ENCODE data around the gene F2R. TPM values are rescaled to one million over a fixed set of nuclear protein-coding genes. Genes with fewer than 3 reads are reported as not detected.

The F2R gene
- total and polyA plus RNA-seq, 12 donors: 3.1 to 20.9 (median 11.1) TPM

GRCh38 chr5:76700571-76700970 lies 15.4 kb upstream of the F2R start:
- peak overlapping the region in 1 of 10 donors; percentile 28 for H3K27ac ChIP-seq
- H3K27me3 ChIP-seq: no peaks in the 10 kb centered on the region
- H3K9me3 ChIP-seq: no peaks in the 10 kb centered on the region
- DNase-seq (no peak), ATAC-seq (no peak)
- H3K4me3 ChIP-seq: no peak overlapping the region
- 92 to 97% methylated on average over 2 of the region's 2 CpGs for WGBS, 2 donors
- intact Hi-C loops (cut with DNase I): no loop called here
- TF ChIP-seq CTCF (IDR thresholded peaks at IDR 0.05): no peak
- peaks cover 0 to 55% (median 0%) of the 10 kb centered on the region in 9 donors for H3K36me3 ChIP-seq
- H3K4me1 ChIP-seq: peaks cover 0 to 27% (median 3%) of the 10 kb centered on the region in 9 donors

- peak overlapping the region in 1 of 10 donors; percentile 28 for H3K27ac ChIP-seq
- TF ChIP-seq CTCF (IDR thresholded peaks at IDR 0.05): no peak
- H3K4me1 ChIP-seq: peaks cover 0 to 25% (median 3%) of the 10 kb centered on the region in 9 donors
- H3K9me3 ChIP-seq: no peaks in the 10 kb centered on the region
- 71 to 80% methylated on average over 2 of the region's 2 CpGs for WGBS, 2 donors
- H3K4me3 ChIP-seq: no peak overlapping the region
- intact Hi-C loops (cut with DNase I): no loop called here
- peaks cover 0 to 48% (median 0%) of the 10 kb centered on the region in 9 donors for H3K36me3 ChIP-seq
- peak in 1 of 8 donors; percentile 70 for ATAC-seq
- no peaks in the 10 kb centered on the region for H3K27me3 ChIP-seq
- no peak for DNase-seq
Observed at GRCh38 chr5:76701298-76701697, 14.6 kb upstream of the F2R start.

GRCh38 chr5:76703707-76704106 lies 12.2 kb upstream of the F2R start:
- intact Hi-C loops (cut with DNase I): no loop called here
- Histone ChIP-seq H3K27me3 (no peaks in the 10 kb centered on the region), H3K4me1 (peaks cover 0 to 17% (median 0%) of the 10 kb centered on the region in 9 donors), H3K4me3 (no peak overlapping the region), H3K36me3 (peaks cover 0 to 39% (median 0%) of the 10 kb centered on the region in 9 donors), H3K9me3 (no peaks in the 10 kb centered on the region), H3K27ac (no peak overlapping the region)
- DNase-seq: no peak
- no peak for ATAC-seq
- TF ChIP-seq CTCF (IDR thresholded peaks at IDR 0.05): no peak
- WGBS, 2 donors: 58% methylated on average over 2 of the region's 2 CpGs

- ATAC-seq (no peak), DNase-seq (no peak)
- Histone ChIP-seq H3K36me3 (peaks cover 0 to 39% (median 0%) of the 10 kb centered on the region in 9 donors), H3K4me1 (peaks cover 0 to 17% (median 0%) of the 10 kb centered on the region in 9 donors), H3K9me3 (no peaks in the 10 kb centered on the region), H3K27ac (no peak overlapping the region), H3K27me3 (no peaks in the 10 kb centered on the region), H3K4me3 (no peak overlapping the region)
- intact Hi-C loops (cut with DNase I): no loop called here
- TF ChIP-seq CTCF (IDR thresholded peaks at IDR 0.05): no peak
Observed at GRCh38 chr5:76704131-76704663, 11.7 kb upstream of the F2R start.

Data from heart right ventricle (tissue), 16 donors.